MV-4-11 (cell line): Measurements from ENCODE around the gene NF2.

Experiments
- DNase-seq: peaks from one replicate; lab custom pipeline; 2025; lab: John Stamatoyannopoulos, UW

The NF2 gene

DNA sequence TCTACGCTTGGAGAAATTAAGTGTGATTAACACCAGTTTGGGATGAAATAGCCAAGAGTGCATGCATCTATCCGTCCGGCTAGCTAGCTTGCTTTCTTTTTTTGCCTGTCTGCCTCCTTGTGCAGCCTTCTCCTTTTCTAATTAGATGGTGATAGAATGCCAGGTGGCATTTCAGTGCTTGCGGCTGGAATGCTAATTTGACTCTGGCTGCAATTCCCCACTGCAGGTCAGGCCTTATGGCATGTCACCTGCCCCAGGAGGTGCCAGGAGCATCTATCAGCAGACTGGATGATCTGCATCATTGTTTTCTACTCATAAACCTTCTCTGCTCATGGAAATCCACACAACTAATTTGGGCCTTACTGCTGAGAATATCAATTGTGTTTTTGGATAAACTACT is 65.2 kb downstream of the NF2 start:
- DNase-seq, result no peak

DNA sequence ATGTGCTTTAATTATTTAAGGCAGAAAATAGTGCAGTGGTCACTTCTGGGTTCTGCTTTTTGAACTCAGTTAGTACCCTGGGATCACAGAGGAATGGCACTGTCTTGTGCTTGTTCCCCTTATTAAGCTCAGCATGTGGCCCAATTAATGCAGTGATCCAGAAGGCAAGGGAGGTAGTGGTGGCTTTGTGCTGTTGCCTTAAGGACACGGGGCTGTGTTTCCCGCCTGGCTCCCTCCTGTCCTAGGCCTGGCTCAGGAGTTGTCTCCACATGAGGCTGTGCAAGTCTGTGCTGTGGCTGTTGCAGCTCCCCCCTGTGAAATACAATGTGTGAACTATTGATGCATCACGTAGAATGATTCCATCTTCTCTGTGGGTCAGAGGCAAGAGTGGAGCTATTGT is 67.2 kb downstream of the NF2 start:
- no peak for DNase-seq

DNA sequence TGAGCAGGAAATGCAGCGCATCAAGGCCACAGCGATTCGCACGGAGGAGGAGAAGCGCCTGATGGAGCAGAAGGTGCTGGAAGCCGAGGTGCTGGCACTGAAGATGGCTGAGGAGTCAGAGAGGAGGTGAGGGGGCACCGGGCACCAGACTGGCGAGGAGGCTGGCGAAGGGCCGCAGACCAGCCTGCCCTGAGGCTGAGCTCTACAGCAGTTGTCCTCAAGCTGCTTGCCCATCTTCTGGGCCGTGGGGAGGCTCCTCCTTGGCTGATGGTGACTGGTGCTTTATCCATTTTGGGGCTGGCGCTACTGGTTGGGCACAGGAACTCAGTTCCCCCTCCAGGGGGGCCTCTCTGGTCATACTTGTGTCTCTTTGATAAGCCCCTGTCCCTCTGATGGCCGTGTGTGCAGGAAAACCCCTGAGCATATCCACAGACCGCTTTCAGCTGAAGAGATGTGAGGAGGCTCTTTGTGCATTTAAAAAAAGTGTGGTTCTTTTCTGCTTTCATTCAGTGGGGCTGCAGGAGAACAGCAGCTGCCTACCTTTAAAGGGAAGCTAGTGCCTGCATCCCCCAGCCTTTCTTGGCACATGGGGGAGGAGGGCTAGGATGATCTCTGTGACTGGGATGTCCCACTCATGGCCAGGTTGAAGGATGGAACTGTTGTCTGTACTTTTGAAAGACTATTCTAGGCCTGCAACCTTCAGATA is 70.1 kb downstream of the NF2 start:
- no peak for DNase-seq

DNA sequence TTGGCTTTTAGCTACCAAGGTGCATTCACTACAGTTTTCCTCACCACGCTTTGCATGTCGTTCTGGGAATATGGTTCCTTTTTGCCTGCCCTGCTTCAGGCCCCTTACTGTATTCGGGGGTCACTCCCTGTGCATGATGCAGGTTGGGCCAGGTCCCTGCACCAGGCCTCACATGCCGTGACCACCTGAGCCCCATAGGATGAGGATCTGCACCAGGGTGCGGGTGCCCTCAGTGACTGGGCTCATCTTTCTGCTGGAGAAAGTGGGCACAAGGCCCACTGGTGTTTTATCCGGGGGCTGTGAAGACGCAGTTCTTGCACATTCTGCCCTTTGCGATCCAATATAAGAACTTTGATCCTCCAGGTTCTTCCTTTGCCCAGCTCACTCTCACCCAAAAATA is 70.7 kb downstream of the NF2 start:
- no peak for DNase-seq

DNA sequence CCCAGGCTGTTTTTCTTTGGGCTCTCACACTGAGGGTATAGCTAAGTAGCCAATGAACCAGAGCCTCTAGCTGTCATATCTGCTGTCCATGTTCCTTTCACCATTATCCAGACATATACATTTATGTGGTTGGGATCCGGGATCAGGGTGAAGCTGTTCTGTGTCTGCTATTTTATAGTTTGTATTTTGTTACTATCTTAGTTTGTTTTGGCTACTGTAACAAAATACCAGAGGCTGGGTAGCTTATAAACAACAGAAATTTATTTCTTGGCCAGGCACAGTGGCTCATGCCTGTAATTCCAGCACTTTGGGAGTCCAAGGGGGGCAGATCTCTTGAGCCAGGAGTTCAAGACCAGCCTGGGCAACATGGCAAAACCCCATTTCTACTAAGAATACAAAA is 75.9 kb downstream of the NF2 start:
- DNase-seq, result no peak

DNA sequence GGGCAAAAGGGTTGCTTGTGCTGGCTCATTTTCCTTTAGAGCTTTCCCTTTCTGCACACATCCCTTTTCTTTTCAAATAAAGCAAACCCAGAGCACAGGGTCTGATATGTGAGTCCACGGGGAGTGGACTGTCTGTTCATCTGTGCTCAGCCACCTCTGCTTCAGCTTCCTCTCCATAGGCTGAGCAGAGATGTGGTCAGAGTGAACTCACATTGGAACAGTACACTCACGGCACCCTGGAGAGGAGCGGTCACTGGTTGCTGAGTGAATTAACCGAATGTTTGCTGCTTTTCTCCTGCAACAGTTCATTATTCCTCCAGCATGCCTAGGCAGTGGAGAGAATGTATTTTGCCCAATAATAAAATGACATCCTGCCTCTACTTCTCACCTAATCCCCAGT is 80.1 kb downstream of the NF2 start:
- DNase-seq, result no peak

DNA sequence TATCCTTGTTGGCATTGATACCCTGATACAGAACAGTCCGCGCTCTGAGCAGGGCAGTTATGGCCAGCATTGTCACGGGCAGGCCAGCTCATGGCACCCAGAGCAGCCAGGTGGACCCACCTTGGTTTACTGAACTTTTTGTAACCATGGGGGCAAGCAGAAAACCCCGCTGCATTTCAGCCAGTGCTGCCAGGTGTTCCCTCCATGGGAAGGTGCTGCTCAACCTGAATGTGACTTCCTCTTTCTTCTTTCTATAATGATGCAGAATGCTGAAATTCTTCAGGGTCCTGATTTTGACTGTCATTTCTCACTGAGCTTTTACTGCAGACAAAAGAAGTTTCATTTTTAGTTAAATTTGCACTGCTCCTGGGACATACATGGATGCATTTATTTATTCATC is 80.8 kb downstream of the NF2 start:
- DNase-seq, result no peak

DNA sequence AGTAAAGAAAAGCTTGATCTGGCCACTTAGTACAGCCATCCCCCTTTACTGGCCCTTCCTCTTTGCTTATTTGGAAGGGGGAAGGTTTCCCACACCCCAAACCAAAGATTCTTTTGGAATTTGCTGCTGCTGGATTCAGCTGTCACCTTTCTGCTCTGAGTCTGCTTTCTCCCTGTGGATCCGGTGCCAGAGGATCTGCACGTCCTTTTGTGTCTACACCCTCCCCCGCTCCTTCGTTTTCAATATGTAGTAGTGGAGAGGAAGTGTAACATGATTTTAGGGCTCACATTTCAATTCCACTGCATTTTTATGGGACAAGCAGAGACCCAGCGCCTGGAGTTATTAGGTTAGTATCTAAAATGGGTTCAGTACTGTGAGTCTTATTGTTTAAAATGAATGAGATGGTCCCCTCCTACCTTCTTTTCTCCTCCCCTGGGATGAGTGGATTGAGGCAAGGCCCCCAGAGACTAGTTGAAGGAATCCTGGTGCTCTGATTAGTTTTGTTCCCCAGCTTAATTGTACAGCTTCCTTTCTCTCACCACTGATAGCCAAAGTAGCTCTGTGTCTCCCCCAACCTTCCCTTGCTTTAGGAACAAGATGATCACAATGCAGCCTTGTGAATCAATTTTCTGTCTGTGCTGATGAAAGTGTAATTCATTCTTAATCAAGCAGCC is 85.9 kb downstream of the NF2 start:
- DNase-seq, result no peak

DNA sequence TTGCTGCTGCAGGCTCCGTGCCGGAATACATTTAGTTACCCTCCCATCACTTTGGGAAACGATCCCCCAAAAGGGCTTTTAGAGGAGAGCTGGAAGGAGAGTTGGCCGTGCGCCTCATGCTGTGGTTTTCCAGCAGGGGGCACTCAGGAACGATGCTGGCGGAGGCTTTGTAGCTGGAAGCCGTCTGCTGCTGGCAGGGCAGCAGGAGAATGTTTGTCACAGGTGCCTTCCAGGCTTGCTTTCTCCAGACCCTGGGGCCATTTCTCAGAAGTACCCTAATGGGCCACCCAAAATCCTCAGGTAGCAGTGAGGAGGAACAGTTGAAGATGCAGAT is 86.4 kb downstream of the NF2 start:
- DNase-seq, result no peak

DNA sequence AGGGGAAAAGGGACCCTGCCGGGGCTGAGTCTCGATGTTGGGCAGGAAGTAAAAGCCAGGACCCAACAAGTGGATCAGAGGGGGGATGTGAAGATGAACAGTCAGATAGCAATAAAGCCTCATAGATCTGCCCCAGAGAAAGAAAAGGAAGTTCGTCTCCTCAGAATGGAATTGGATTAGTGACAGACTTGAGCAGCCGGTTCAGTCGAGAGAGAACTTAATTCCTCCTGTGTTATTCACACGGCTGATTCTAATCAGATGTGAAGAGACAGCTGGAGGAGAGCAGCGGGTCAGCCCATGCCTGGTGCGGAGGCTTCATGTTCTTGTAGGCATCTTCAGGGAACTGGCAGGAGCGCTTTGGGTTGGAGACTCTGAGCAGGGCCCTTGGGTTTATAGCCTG is 87.0 kb downstream of the NF2 start:
- DNase-seq, result no peak

DNA sequence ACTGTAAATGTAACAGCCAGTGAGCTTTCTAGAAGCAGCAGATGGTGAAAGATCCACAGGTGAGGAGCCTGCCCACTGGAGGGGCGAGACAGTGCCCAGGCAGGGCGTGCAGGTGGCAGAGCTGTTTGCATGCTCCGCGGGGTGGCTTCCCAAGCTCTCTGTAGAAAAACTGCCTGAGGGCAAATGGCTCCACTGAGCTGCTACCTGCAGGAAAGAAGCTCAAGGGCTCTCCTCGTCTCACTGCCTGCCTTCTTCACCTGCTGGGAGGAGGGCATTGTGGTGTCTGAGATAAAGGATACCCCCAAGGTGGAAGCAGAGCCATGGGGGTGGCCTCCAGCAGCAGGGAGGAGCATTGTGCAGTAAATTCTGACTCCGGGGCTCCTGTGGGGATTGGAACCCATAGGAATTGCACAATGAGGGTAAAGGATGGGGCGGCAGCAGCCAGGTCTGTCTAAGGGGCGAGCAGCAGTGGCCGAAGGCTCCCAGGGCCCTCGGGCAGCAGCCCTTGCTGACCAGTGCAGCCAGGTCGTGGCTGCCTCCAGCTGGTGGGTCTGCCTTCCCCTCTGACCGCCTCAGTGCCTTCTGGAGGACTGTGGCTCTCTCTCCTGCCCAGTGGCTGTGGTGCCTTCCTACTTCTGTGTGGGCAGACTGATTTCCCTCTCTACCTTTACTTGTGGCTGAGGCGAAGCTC is 88.3 kb downstream of the NF2 start:
- no peak for DNase-seq

DNA sequence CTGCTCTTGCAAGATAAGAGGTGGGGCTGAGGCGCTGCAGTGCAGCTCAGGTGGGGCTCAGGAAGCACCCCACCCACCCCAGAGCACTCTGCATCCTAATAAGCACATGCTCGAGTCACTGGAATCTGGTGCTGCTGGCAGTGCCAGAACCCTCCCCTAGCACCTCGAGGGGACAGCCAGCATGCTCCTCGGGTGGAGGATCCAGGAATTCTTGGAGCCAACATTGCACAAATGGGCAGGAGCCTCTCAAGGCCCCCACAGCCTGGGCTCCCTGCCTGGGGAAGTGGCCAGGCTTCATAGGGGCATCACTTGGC is 88.9 kb downstream of the NF2 start:
- no peak for DNase-seq

DNA sequence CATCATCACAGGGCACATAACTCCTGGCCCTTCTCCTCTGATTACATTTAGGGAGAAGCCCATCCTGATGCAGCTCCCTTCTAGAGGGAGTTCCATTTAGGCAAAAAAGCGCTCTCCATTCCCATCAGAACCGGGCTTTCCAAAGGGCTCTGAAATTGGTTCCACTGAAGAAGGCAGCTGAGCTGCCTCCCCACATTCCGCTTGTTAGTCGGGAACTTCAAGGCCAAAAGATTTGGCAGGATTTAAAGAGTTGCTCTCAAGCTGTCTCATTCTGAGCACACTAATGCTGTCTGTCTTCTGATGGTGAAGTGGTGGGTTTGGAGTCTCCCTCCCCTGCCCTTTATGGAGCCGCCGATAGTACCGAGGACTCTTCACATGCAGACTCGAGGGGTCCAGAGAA is 89.7 kb downstream of the NF2 start:
- DNase-seq, result no peak

DNA sequence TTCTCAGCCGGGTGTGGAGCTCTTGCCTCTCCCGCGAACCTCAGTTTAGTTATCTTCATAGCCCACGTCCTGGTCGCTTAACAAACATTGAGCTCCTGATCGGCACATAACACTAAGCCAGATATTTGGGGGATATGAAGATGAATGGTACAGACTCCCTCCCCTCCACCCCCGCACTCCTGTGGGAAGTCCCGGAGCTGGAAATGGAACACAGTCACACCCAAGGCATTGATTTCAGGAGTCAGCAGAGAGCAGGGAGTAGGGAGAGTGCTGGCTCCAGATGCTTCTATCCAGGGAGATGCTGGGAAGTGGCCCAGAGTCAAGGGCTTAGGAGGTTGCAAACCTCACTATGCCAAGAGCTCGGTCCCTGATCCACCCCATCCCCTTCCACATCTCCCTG is 90.2 kb downstream of the NF2 start:
- no peak for DNase-seq

DNA sequence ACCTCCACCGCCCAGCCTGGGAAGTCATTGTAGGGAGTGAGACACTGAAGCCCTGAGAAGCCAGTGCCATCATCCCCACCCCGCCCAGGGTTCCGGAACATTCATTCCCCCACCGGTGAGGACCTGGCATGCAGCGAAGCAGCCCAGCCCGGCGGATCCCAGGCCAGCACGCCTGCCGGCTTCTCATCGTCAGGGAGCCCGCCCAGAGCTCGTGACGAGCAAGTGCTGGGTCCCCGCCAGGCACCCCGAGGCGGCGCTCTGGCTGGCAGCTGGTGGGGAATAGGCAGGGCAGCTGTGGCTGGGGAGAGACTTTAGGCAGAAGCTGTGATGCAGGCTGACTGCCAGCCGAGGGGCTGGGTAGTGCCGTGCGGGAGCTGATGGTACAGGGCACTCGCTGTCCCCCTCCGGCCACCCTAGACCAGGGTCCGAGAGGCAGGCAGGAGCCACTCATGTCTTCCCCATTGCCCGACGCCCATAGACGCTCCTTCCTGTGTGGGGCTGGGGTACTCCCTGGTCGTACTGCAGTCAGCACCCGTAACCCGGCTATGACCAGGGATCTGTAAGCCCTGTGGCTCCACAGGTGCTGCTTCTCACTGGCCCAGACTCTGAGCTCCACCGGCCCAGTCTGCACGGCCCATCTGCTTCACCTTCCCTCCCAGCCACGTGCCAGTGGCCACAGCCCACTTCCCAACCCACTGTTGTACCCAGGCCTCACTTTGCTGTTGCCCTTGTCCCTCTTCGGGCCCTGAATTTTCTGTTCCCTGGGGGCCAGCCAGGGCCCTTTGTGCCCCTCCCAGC is 91.9 kb downstream of the NF2 start:
- no peak for DNase-seq

DNA sequence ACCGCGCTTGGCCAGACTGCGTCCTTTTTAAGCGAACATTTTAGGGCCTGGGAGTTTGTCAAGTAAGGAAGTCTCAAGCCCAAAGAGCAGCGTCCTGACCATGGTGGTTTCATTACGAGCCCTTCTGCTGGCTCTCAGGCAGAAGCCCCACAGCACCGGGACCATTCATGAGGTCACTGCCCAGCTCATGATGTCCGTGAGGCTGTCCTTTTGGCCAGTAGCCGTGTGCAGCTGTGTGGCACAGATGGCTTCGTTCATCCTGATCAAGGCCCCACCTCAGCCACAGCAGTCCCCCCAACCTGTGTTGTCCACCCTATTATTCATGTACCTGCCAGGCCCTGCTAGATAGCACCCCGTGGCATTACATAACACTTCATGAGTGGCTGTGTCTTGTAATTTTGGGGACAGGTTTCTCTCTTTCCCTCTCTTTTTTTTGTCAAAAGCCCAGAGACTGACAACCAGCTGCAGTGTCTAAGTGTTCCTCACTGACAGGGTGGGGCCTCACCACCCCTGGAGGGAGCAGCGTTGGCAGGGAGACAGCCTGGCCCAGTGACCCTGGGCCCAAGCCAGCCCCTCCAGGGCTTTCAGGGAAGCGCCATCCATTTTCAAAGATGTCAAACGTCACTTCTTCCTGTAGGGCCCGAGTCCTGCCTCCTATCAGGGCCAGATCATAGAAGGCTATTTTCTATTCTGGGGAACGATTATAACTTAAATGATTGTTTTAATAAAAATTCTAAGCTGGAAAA is 94.6 kb downstream of the NF2 start:
- DNase-seq, result no peak

DNA sequence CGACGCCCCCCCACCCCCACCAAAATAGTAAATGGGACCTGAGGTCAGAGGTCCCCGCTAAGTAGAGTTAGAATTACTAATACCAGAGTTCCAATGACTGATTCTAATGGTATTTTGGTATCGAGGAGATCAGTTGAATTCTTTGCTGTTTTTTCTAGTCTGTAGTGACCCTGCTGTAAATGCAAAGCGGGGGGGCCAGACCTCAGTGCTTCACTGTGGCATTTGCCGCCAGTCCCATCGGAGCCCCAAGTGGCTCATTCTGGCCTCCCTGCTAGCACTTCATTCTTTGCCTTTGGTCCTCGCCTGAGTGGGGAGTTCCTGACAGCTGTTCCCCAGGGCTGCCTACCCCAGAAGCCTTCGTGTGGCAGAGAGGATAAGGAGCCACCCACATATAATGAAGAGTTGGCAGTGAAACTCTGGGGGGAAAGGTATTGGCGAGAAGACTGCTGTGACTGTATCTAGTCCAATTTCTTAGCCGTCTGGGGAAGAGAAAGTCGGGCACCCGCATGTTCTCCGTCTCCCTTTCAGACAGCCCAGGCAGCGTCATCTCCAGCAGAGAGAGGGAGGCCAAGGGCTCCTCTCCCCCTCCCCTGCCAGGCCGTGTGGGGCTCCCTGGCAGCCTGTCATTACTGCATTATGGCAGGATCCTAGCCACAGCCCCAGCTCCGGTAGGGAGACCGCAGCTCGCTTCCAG is 96.9 kb downstream of the NF2 start:
- no peak for DNase-seq

DNA sequence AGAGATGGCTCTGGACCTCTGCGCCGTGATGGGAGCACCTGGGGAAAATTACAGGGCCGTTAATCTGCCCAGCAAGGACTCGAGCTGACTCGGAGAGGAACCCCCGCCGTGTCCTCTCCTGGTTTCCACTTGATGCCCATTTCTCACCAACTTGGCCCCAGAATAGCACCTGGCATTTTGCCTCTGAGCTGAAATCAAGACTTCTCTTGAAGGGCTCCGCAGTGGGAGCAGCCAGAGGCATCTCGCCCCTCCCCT is 97.4 kb downstream of the NF2 start:
- no peak for DNase-seq

DNA sequence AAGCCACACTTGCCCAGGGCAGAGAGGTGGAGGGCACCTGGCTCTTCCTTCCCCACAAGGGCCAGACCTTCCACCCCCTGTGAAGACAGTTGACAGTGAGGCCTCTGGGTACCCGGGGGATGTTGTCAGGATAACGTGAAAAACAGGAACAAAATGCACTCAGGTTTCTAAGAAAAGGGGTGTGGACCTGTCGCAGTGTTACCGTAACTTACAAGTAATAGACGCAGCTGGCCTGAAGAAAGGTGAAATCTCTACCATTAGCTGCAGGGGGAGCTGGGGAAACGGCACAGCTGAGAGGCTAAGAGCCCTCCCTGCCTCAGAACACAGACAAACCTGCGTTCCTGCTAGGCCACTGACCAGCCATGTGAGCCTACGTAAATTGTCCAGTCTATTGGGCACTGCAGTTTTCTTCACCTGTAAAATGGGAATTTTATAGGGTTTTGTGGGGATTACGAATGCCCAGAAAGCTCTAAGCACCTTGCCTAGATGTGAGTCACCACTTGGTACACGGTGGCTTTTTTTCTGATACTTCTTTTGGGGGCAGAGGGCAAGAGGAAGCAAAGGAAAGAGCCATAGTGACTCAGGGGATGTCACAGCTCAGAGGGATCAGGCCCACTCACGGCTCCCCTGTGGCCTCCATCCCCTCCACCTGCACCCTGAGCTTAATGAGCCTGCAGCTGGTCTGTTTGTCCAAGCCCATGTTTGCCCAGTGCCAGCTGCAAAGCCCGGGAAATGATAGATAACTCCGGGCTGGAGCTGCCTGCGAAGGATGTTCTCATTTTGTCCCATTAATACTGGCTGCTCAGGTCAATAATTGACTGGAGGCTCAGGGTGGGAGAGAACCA is 97.9 kb downstream of the NF2 start:
- DNase-seq, result no peak

DNA sequence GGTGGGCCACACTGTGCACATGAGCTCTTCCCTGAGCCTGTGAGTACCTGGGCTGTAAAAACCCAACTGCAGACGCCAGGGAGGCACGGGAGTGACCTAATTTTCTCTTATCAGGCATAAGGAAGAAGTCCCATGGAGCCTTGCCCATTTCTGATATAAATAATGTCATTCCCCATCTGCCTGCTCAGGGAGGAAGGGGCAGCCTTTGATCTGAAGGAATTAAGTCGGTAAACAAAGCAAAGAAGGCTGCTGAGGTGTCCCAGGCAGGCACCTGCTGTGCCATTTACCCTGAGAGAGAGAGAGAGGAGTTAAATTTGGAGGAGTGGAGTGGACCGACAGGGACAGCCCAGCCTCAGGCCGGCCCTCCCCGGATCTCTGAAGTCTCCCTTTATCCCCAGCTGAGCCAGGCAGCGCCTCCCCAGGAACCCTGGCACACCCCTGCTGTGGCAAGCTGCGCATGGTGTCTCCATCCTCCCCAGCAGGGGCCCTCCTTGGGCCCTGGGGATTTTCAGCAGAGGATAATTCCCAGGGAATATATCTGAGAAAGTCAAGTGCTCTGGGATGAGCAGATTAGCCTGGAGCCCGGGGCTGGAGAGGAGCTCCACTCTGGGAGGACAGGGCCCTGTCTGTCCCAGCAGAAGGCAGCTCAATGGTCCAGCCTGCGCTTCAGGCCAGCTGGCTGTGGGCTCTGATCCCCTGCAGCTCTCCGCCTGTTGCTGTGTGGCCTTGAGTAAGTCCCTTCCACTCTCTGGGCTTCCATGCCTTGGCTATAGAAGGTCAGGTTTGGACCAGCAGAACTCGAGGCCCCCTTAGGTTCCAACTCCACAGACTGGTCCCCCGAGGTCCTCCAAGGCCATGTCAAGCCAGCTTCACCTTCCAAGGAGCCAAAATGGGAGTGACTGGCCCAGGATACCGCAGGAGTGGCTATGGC is 98.8 kb downstream of the NF2 start:
- no peak for DNase-seq
